Trophoblast cell (in vitro differentiated cells and primary cell): ENCODE results near the gene RBM47.
"Not testable (repeated sequence)": the region's sequence is repeated elsewhere in the genome, so short reads cannot be mapped to it uniquely, and the experiment has no call there.

Source experiments
- DNase-seq, 2 donors: peaks; one replicate each; pipeline ENCODE4 v3.0.0-alpha.2; 2016
- H2AFZ ChIP-seq: 2 replicates; pipeline ENCODE4 v1.6.1; 2013; ENCODE audit warnings: low read length, moderate library complexity, mild to moderate bottlenecking; ENCODE audit not compliant: insufficient read depth, poor library complexity
- H2AK5ac ChIP-seq: 2 replicates; pipeline ENCODE4 v1.6.1; 2013; ENCODE audit warnings: mild to moderate bottlenecking, low read length
- H2BK120ac ChIP-seq: 2 replicates; pipeline ENCODE4 v1.6.1; 2013; ENCODE audit warnings: low read length, mild to moderate bottlenecking, moderate library complexity; ENCODE audit not compliant: insufficient read depth, poor library complexity
- H2BK12ac ChIP-seq: 2 replicates; pipeline ENCODE4 v1.6.1; 2013; ENCODE audit warnings: mild to moderate bottlenecking, low read length, moderate library complexity
- H2BK5ac ChIP-seq: 2 replicates; pipeline ENCODE4 v1.6.1; 2013; ENCODE audit warnings: low read length, low read depth, moderate library complexity, mild to moderate bottlenecking; ENCODE audit not compliant: poor library complexity
- H3K14ac ChIP-seq: 2 replicates; pipeline ENCODE4 v1.6.1; 2013; ENCODE audit warnings: mild to moderate bottlenecking, low read length
- H3K18ac ChIP-seq: 2 replicates; pipeline ENCODE4 v1.6.1; 2013; ENCODE audit warnings: mild to moderate bottlenecking, low read length
- H3K23ac ChIP-seq: 2 replicates; pipeline ENCODE4 v1.6.1; 2013; ENCODE audit warnings: low read length
- H3K27ac ChIP-seq: 2 replicates; pipeline ENCODE4 v1.5.1; 2013; ENCODE audit warnings: low read depth, mild to moderate bottlenecking, inconsistent platforms, low read length, moderate library complexity
- H3K27me3 ChIP-seq: 2 replicates; pipeline ENCODE4 v1.6.1; 2013; ENCODE audit warnings: inconsistent platforms, mild to moderate bottlenecking, low read length, moderate library complexity; ENCODE audit not compliant: insufficient read depth
- H3K36me3 ChIP-seq, 2 experiments: 1 replicate in 1 of 2; 2 replicates in 1 of 2; pipeline ENCODE4 v1.6.1; 2013; ENCODE audit warnings: low read length in 2 of 2, mild to moderate bottlenecking in 2 of 2, moderate library complexity in 1 of 2; ENCODE audit not compliant: insufficient read depth in 2 of 2, control insufficient read depth in 1 of 2
- H3K4ac ChIP-seq: 2 replicates; pipeline ENCODE4 v1.6.1; 2013; ENCODE audit warnings: low read depth, mild to moderate bottlenecking, low read length, moderate library complexity
- H3K4me1 ChIP-seq, 2 experiments: 1 replicate in 1 of 2; 2 replicates in 1 of 2; pipeline ENCODE4 v1.6.1; 2013; ENCODE audit warnings: low read length in 2 of 2, mild to moderate bottlenecking in 2 of 2, moderate library complexity in 1 of 2; ENCODE audit not compliant: insufficient read depth in 2 of 2, control insufficient read depth in 1 of 2
- H3K4me2 ChIP-seq: 2 replicates; pipeline ENCODE4 v1.6.1; 2013; ENCODE audit warnings: inconsistent platforms, mild to moderate bottlenecking, low read length, moderate library complexity
- H3K4me3 ChIP-seq: 2 replicates; pipeline ENCODE4 v1.5.1; 2013; ENCODE audit warnings: mild to moderate bottlenecking, low read depth, low read length, inconsistent platforms
- H3K79me1 ChIP-seq: one replicate; pipeline ENCODE4 v1.6.1; 2013; ENCODE audit warnings: low read length
- H3K79me2 ChIP-seq: 2 replicates; pipeline ENCODE4 v1.6.1; 2013; ENCODE audit warnings: low read length, mild to moderate bottlenecking; ENCODE audit not compliant: control insufficient read depth, insufficient read depth, poor library complexity
- H3K9ac ChIP-seq: 2 replicates; pipeline ENCODE4 v1.6.1; 2013; ENCODE audit warnings: mild to moderate bottlenecking, low read length
- H3K9me3 ChIP-seq: 2 replicates; pipeline ENCODE4 v1.6.1; 2013; ENCODE audit warnings: low read depth, mild to moderate bottlenecking, control low read depth, inconsistent platforms, low read length; ENCODE audit not compliant: insufficient read depth
- H4K12ac ChIP-seq: 2 replicates; pipeline ENCODE4 v1.6.1; 2013; ENCODE audit warnings: low read depth, mild to moderate bottlenecking, low read length, moderate library complexity
- H4K8ac ChIP-seq: 2 replicates; pipeline ENCODE4 v1.6.1; 2013; ENCODE audit warnings: low read depth, mild to moderate bottlenecking, low read length, moderate library complexity
- H4K91ac ChIP-seq: one replicate; pipeline ENCODE4 v1.6.1; 2013; ENCODE audit warnings: low read depth, mild to moderate bottlenecking, low read length, moderate library complexity
- WGBS: extraction: QIAGEN DNeasy Blood & Tissue Kit; methylation state at CpG from one replicate; pipeline ENCODE4 v1.1.7; 2013; ENCODE audit warnings: missing lambda C conversion rate; ENCODE audit not compliant: insufficient read length, insufficient coverage; ENCODE audit errors: extremely low coverage; 5-methylcytosine and 5-hydroxymethylcytosine counted together

Gene RBM47

GRCh38 chr4:40446839-40447238 lies 182.8 kb downstream of the RBM47 start:
- Histone ChIP-seq H4K8ac (no peak overlapping the region), H2BK12ac (no peak overlapping the region), H3K4me3 (no peak overlapping the region), H3K4ac (no peak overlapping the region), H3K79me1 (no peaks in the 10 kb centered on the region), H2BK120ac (no peak overlapping the region), H3K79me2 (no peaks in the 10 kb centered on the region), H3K36me3 (no peaks in the 10 kb centered on the region), H3K27ac (no peak overlapping the region), H3K4me1 (peaks cover 0 to 2% of the 10 kb centered on the region in 2 experiments), H3K27me3 (no peaks in the 10 kb centered on the region), H3K4me2 (no peak overlapping the region), H4K91ac (no peak overlapping the region), H2AK5ac (no peak overlapping the region), H3K14ac (no peak overlapping the region), H3K9ac (no peak overlapping the region), H2AFZ (no peak overlapping the region), H3K23ac (no peak overlapping the region), H4K12ac (no peak overlapping the region), H3K18ac (no peak overlapping the region), H2BK5ac (no peak overlapping the region), H3K9me3 (no peaks in the 10 kb centered on the region)
- DNase-seq = peak; percentile 60 to 63

GRCh38 chr4:40446261-40446750 lies 183.4 kb downstream of the RBM47 start:
- H3K4me3 ChIP-seq, H3K18ac ChIP-seq, H2AK5ac ChIP-seq, H2BK120ac ChIP-seq, H2AFZ ChIP-seq, H3K23ac ChIP-seq, H3K27me3 ChIP-seq, H4K8ac ChIP-seq, H3K9me3 ChIP-seq, H4K91ac ChIP-seq, H3K14ac ChIP-seq, H4K12ac ChIP-seq, H3K4me2 ChIP-seq, H3K4me1 ChIP-seq, H2BK5ac ChIP-seq, H3K4ac ChIP-seq, H3K9ac ChIP-seq, H3K36me3 ChIP-seq, H3K27ac ChIP-seq, H3K79me1 ChIP-seq, H2BK12ac ChIP-seq, H3K79me2 ChIP-seq: not testable (repeated sequence)
- DNase-seq = peak; percentile 11 to 62
- no CpG with 5 or more reads among the region's 2 CpGs for WGBS

- Histone ChIP-seq H3K36me3 (no peaks in the 10 kb centered on the region), H4K8ac (no peak overlapping the region), H3K27me3 (no peaks in the 10 kb centered on the region)
Measured at GRCh38 chr4:40445671-40446070, 184.0 kb downstream of the RBM47 start.

GRCh38 chr4:40441430-40441829 lies 188.2 kb downstream of the RBM47 start:
- H4K8ac ChIP-seq = no peak overlapping the region
- H3K27ac ChIP-seq = no peak overlapping the region
- H3K4me1 ChIP-seq = no peaks in the 10 kb centered on the region
- H3K27me3 ChIP-seq = no peaks in the 10 kb centered on the region
- no peak for DNase-seq
- H3K14ac ChIP-seq = no peak overlapping the region
- no peak overlapping the region for H4K91ac ChIP-seq
- H2BK120ac ChIP-seq = no peak overlapping the region
- no peak overlapping the region for H3K23ac ChIP-seq
- H3K36me3 ChIP-seq = peaks cover 14% of the 10 kb centered on the region in 2 experiments
- no peaks in the 10 kb centered on the region for H3K79me1 ChIP-seq
- no peak overlapping the region for H2AK5ac ChIP-seq
- no peak overlapping the region for H2BK5ac ChIP-seq
- H2AFZ ChIP-seq = no peak overlapping the region
- H4K12ac ChIP-seq = no peak overlapping the region
- WGBS = no CpG with 5 or more reads among the region's 1 CpG
- H3K9me3 ChIP-seq = peaks cover 2% of the 10 kb centered on the region
- H3K18ac ChIP-seq = no peak overlapping the region
- H3K4me2 ChIP-seq = no peak overlapping the region
- H3K79me2 ChIP-seq = no peaks in the 10 kb centered on the region
- H3K4ac ChIP-seq = no peak overlapping the region
- no peak overlapping the region for H3K9ac ChIP-seq
- H3K4me3 ChIP-seq = no peak overlapping the region
- H2BK12ac ChIP-seq = no peak overlapping the region

More at GRCh38 chr4:40445671-40446070, 184.0 kb downstream of the RBM47 start:
- Histone ChIP-seq H4K91ac (no peak overlapping the region), H3K4me2 (no peak overlapping the region), H2BK12ac (no peak overlapping the region), H2AFZ (no peak overlapping the region), H3K4ac (no peak overlapping the region), H2AK5ac (no peak overlapping the region), H3K79me1 (no peaks in the 10 kb centered on the region), H2BK5ac (no peak overlapping the region), H3K23ac (no peak overlapping the region), H3K14ac (no peak overlapping the region), H3K18ac (no peak overlapping the region), H3K27ac (no peak overlapping the region), H3K79me2 (no peaks in the 10 kb centered on the region), H3K4me3 (no peak overlapping the region), H2BK120ac (no peak overlapping the region), H3K9me3 (no peaks in the 10 kb centered on the region), H3K9ac (no peak overlapping the region), H4K12ac (no peak overlapping the region), H3K4me1 (peaks cover 0 to 2% of the 10 kb centered on the region in 2 experiments)
- WGBS = no CpG with 5 or more reads among the region's 2 CpGs
- no peak for DNase-seq
